GM18867 (cell line): ENCODE results near the gene SCG5.
A peak's percentile ranks its signal among the peaks of the same experiment; 100 is the strongest.
"Not testable (repeated sequence)": the region's sequence is repeated elsewhere in the genome, so short reads cannot be mapped to it uniquely, and the experiment has no call there.

ENCODE experiments used
- ATAC-seq: cut with Tn5 transposase; IDR thresholded peaks from one replicate; pipeline ENCODE4 v1.9.1; 2021; ENCODE audit warnings: mild to moderate bottlenecking, moderate library complexity; ENCODE audit not compliant: unreplicated experiment

SCG5 gene

GRCh38 chr15:32641517-32642059 is at the start of gene SCG5:
TSS of gene SCG5 (plus strand) at chr15:32641710. CDS start at chr15:32643593, 1,883 bp downstream.
- no peak for ATAC-seq

DNA sequence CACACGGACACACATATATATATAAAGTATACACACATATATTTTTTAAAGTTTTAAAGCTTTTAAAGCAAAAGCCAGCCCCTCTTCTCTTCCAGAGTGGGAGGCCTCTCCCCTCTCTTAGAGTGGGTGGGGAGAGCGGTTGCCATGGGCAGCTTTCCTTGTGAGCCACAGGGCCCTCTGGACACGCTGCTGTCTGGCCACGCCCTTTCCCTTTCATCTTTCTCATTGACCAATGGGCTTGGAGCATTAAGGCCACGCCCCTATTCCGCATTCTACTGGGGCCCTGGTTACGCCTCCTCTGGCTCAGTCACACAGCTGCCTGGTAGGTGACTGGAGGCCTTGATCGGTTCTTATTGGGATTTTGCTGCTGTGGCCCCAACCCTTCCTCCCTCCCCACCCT is 48.4 kb upstream of the SCG5 start, which contains the start of gene GOLGA8N:
Gene GOLGA8N (plus strand): TSS at position 306 of the 400 bp plus-strand sequence.
- not testable (repeated sequence) for ATAC-seq

GRCh38 chr15:32609518-32609917 is 32.0 kb upstream of the SCG5 start:
- not testable (repeated sequence) for ATAC-seq

- not testable (repeated sequence) for ATAC-seq
Observed at GRCh38 chr15:32610719-32611118, 30.8 kb upstream of the SCG5 start.

DNA sequence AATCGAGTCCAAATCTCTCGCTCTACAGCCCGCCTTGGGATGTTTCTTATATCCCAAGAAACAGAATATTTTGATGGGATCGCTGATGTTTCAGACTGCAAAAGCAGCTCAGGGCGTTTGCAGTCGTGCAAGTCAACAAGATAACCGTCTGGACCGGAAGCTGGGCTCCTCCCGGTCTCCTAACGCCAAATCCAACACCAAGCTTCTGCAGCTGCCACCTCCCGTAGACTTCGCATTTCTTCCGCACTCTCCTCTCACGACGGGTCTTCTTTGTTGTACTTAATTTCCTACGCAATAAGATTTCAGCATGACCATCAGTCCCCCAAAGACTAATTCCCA is 26.8 kb upstream of the SCG5 start:
- peak; percentile 22 for ATAC-seq

DNA sequence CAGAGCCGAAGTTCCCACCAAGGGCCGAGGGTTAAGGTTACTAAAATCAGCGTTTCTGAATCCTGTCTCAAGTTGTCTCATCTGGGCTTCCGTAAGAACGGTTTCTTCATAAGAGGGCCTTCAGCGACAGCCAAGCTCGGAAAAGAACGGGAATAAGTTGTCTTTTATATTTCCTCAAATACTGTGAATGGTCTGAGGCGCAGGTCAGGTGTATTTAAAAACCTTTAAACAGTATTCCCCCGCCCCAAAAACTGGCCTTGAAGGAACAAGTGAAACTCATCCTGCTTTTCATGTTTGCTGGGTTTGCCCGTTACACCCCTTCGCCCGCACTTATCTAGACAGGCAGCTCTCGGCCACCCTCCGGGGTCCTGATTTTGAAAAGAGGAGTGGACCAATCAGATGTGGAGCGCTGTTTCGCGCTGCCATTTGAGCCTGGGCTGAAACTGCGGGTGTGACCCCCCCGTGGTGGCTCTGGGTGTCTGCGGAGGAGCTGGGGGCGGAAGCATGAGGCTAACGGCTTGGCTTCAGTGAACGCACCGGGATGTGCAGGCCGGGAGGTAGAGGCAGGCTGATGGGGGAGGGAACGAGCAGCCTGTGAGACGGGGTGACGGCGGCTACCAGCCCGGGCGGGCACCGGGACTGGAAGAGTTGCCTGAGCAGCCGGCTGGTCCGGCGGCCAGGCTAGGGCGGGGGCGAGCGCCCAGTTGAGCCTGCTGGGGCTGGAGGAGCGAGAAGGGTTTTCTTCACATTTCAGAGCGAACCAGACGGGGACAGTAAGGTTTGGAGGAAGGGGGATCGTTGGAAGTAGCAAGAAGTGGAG is 26.2 kb upstream of the SCG5 start, which contains the start of gene ARHGAP11A:
Gene ARHGAP11A (plus strand): TSS at position 454 of the 820 bp plus-strand sequence. CDS start 708 bp downstream, outside the sequence.
- ATAC-seq, result peak; percentile 76

- peak; percentile 13 for ATAC-seq
Observed at GRCh38 chr15:32615871-32616426, 25.6 kb upstream of the SCG5 start.

- no peak for ATAC-seq
Observed at GRCh38 chr15:32636410-32636809, 5.1 kb upstream of the SCG5 start.

GRCh38 chr15:32636908-32637567 is 4.5 kb upstream of the SCG5 start:
- ATAC-seq, result peak; percentile 75

DNA sequence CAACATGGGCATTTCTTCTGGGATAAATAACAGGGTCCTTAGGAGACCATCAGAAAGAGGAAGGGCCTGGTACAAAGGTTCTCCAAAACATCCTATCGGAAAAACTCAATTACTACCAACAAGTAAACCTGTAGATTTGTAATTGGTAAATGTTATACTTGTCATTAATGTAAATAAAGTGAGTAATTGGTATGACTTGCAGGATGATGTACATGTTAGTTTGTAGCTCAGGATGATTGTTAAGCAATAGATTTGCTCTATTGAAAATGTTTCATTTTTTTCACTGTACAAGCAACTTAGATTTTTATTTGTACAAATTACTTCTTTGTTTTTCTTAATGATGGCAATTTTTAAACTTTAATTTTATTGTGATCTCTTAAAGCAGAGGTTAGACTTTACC is 3.8 kb upstream of the SCG5 start:
- no peak for ATAC-seq

- no peak for ATAC-seq
Observed at GRCh38 chr15:32642667-32643435, 1.3 kb downstream of the SCG5 start.

GRCh38 chr15:32643907-32644445 is 2.5 kb downstream of the SCG5 start:
- no peak for ATAC-seq

DNA sequence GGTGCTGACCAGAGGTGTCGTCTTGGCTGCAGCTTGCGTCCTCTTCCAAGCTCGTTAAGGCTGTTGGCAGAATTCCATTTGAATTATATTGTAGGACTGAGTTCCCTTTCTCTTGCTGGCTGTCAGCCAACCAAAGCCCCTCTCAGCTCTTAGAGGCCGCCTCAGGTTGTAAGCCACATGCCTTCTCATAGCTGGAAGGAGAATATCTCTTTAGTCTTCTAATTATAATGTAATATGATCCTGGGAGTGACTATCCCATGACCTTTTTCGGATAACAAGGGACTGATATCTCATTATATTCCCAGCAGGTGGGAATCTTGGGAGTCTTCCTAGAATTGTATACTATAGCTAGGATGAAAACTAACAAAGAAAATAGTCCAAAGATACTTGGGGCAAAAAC is 4.8 kb downstream of the SCG5 start:
- no peak for ATAC-seq

DNA sequence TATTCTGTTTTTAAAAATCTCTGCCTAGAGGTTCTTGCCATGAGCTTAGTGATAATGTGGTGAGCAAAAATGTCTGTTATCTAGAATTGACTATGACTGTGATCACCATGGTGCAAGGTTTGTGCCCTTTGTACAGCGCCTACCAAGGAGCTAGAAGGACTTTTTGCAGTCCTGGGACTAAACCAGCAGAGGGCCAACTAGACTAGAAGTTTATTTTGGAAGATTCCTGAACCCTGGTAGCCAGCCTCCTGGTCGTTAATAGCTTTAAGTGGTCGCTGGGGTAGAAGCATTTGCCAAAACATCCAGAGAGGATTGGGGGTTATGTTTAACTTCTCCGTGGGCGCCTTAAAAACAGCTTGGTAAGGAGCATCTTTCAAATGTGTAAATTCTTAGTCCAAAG is 7.8 kb downstream of the SCG5 start:
- no peak for ATAC-seq

DNA sequence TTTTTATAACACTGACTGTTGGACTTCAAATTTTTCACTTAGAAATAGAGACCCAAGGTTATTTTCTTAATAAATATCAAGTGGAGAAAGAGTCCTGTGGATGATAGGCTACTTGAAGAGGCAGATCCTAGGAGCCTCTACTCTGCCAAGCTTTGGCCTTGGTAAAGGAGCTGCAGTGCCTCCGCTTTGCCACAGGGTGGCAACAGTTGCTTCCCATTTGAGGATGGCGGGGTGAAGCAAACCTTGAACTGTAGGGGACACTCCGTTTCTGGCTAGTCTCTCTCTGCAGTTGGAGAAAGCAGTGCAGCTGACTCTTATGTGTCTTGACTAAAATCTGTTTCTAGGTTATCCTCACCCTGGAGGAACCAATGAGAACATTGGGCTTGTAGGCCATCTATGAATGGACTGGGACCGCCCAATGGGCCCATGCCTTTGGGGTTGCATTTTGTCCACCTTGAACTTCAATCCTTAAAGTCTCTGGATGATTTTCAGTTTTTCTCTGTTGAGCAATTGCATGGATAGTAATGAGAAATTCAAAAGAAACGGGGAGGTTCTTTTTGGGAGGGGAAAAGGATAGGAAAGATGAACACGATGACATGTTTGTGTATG is 9.8 kb downstream of the SCG5 start:
- ATAC-seq, result peak; percentile 91

DNA sequence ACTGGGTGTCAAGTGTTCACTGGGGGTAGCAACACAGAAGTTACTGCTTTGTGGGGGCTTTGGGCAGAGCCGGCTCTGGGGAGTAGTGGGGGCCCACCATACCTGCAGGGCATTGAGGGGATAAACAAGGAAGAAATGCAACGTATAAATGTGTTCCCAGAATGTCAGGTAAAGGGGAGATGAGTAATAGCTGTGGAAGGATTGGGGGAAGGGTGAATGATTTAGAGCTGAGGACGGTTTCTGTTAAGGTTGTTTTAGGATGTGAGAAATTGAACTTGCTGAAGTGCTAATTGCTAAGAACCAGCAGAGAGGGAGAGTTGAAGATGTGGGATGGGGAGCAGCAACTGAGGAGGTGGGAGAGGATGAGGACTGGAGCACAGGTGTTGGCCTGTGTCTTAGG is 10.7 kb downstream of the SCG5 start:
- ATAC-seq, result no peak

GRCh38 chr15:32656091-32656490 is 14.6 kb downstream of the SCG5 start:
- ATAC-seq, result no peak

DNA sequence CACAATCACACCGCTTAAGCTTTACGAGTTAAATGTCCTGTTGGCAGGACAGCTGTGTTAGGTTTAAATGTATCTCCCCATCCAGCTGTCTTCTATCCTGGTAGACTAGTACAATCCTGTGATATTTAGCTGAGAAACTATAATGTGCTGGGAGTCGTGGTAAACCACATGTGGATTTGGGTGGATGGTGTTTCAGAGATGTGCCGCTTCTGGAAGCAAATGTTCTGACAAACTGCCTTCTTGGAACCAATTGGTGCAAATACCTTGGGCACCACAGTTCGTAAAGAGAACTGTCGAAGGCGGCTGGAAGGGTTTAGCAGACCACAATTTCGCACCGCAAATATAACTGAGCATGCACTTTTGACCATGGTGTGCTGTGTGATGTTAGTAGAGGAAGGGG is 15.0 kb downstream of the SCG5 start:
- no peak for ATAC-seq

GRCh38 chr15:32657198-32657883 is 15.8 kb downstream of the SCG5 start:
- no peak for ATAC-seq

DNA sequence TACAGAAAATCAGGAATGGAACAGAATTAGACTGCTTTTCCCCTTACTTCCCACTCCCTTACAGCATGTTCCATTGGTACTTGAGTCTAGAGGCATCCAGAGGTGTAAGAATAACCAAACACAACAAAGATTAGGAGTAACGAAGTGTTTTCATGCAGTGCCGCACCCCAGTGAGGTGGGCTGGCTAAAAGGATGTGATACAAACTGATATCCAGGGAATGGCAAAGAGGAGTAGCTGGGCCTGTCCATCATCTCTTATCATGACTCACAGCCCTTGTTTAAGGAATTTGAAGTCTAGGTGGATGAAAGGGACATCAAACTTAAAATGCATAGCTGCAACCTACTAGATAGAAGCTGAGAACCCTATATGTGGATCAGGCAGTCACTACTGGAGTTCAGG is 16.4 kb downstream of the SCG5 start:
- ATAC-seq, result no peak
